ENCODE measurements around the gene CSRP3. TPM values are rescaled to one million over a fixed set of nuclear protein-coding genes. Genes with fewer than 3 reads are reported as not detected.

Gene CSRP3
- total and polyA plus RNA-seq, 9 of the 15 experiments (the other 6 are each of a cell fraction or from before 2014, with no cell fraction given): 0.14 TPM; not detected in 8

- TF ChIP-seq GTF2A2 (tag; IDR thresholded peaks at IDR 0.05) (no peak), TRIM24 (IDR thresholded peaks at IDR 0.05) (peak; percentile 69 to 81), KAT8 (IDR thresholded peaks at IDR 0.05; ENCODE audit: low read depth) (no peak), MAZ (CRISPR knock-in tag; conservative IDR thresholded peaks at IDR 0.05 in 1 of 2, IDR thresholded peaks at IDR 0.05 in 1 of 2) (no peak; a peak in 1 of 4 replicates), NEUROD1 (IDR thresholded peaks at IDR 0.05; ENCODE audit: borderline replicate concordance, low read depth, low read length, partially characterized antibody) (peak; percentile 85), KDM2B (CRISPR knock-in tag; IDR thresholded peaks at IDR 0.05) (no peak), HMGXB4 (CRISPR knock-in tag; IDR thresholded peaks at IDR 0.05) (no peak), NFRKB (IDR thresholded peaks at IDR 0.05; ENCODE audit: low read depth) (peak; percentile 58; the same call in 1 of the 2 replicates), POLR2G (IDR thresholded peaks at IDR 0.05; ENCODE audit: low read depth, low read length) (peak; percentile 75; the same call in 1 of the 2 replicates), ELF1 (tag; IDR thresholded peaks at IDR 0.05) (peak; percentile 92), BMI1 (IDR thresholded peaks at IDR 0.05; ENCODE audit: low read length) (peak; percentile 55; the same call in 1 of the 2 replicates), CREM (IDR thresholded peaks at IDR 0.05; ENCODE audit: low read depth) (peak; percentile 80), HSF4 (CRISPR knock-in tag; IDR thresholded peaks at IDR 0.05; ENCODE audit: borderline replicate concordance) (no peak), ZNF143 (CRISPR knock-in tag; IDR thresholded peaks at IDR 0.05) (no peak), L3MBTL2 (IDR thresholded peaks at IDR 0.05) (peak; percentile 50; the same call in 1 of the 2 replicates), CLOCK (CRISPR knock-in tag; IDR thresholded peaks at IDR 0.05; ENCODE audit: borderline replicate concordance) (no peak), ZNF695 (CRISPR knock-in tag; IDR thresholded peaks at IDR 0.05) (no peak), MCM5 (IDR thresholded peaks at IDR 0.05; ENCODE audit: low read depth) (no peak)
Observed at GRCh38 chr11:19240420-19241259, 38.9 kb upstream of the CSRP3 start, which contains the start of gene E2F8 (continued).
